GM19395 (cell line): Measurements from ENCODE around the gene CENPN.

Experiments used
- ATAC-seq: cut with Tn5 transposase; IDR thresholded peaks from one replicate; pipeline ENCODE4 v1.9.1; 2021; ENCODE audit warnings: mild to moderate bottlenecking, moderate library complexity; ENCODE audit not compliant: unreplicated experiment

The CENPN gene, protein sequence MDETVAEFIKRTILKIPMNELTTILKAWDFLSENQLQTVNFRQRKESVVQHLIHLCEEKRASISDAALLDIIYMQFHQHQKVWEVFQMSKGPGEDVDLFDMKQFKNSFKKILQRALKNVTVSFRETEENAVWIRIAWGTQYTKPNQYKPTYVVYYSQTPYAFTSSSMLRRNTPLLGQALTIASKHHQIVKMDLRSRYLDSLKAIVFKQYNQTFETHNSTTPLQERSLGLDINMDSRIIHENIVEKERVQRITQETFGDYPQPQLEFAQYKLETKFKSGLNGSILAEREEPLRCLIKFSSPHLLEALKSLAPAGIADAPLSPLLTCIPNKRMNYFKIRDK

DNA sequence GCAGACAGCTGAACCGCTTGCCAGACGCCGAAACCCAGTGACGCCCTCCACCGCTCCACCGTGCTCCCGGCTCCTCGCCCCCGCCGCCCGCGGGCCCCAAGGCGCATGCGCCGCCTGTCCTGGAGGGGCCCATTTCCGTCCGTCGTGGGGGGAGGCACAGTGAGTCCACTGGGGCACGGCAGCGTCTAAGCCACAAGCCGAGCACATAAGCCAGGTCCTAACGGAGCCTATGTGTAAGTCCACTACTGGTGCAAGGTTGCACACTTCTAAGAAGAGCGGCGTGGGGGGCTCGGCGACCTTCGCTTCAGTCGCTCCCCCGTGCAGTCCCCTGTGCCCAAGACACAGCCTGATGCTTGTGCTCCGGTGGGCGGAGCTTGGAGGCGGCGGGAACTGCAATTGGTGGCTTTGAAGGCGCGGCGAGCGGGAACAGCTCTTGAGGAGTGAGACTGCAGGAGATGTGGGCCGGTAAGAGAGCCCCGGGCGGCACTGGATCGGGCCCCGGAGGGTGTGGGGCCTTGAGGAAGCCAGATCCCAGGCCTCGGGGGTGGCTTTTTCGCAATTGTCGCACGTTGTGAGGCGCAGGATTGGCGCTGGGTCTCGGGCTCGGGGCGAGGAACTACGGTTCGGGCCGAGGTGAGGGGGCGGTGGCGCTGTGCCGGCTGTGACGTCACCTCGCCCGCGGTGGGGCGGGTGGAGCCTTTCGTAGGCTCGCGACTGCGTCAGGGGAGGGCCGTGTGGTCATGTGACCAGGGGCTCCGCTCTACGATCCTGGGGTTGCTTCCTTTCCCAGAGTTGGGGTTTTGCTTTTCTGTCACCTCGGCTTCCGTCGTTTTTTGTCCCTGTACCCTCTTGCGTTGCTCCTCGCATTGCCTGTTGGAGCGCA is at the start of gene CENPN, which contains the start of gene CMC2:
CENPN (plus strand) TSS at position 402 of the 883 bp plus-strand sequence. CDS start 4,726 bp downstream, outside the sequence.
CMC2 (minus strand) TSS at position 73 of the 883 bp plus-strand sequence. CDS start 9,491 bp downstream, outside the sequence.
- ATAC-seq: peak; percentile 90

DNA sequence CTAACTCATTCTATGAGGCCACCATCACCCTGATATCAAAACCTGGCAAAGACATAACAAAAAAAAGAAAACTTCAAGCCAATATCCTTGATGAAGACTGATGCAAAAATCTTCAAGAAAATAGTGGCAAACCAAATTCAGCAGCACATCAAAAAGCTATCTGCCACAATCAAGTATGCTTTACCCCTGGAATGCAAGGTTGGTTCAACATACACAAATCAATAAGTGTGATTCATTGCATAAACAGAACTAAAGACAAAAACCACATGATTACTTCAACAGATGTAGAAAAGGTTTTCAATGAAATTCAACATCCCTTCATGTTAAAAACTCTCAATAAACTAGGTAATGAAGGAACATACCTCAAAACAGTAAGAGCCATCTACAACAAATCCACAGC is 48.7 kb upstream of the CENPN start:
- no peak for ATAC-seq

DNA sequence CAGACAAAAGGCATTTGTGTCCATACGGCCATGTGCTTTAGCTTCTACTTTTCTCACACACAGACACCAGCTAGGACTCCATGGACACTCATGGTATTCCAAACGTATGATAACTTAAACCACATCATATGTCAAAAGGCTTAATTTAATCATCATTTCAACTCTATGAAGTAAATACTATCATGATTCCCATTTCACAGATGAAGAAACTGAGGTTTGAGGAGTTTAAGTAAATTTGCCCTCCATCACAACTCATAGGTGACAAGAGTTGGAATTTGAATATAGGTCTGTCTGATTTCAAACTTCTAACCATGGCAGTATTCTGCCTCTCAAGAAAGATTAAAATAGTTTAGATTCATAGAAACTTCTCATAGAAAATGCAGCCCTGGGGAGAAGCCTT is 44.1 kb upstream of the CENPN start:
- no peak for ATAC-seq

DNA sequence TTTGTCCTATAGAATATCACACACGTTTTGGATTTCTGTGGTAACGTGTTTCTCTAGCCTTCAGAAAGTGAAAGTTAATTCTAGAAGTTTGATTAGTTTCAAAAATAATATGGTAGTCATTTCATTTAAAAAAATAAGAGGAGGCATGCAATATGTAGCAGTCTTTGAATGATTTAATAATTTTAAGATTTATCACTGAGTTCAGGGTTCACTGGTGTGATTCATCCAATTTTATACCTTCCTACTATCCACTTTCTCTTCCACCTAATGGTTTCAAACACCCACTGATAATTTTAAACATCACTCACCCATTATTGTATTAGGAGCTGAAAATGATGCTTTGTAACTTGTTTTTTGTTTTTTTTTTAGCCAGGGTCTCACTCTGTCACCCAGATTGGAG is 42.7 kb upstream of the CENPN start:
- no peak for ATAC-seq

DNA sequence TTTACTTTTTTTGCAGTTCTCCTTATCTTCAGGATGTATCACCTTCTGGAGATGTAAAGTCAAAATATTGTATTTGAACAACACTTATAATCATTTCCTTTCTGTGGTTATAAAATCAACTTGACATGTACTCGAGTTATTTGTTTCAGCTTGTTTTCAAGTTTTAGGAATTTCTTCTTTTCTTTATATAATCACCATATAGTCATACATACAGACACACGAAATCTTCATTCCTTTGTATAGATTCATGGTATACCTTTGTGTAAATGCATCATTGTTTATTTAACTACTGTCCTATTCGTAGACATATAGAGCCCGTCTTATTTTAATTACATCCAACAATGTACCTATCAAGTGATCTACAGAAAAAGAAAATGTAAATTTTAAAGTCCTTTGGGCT is 40.4 kb upstream of the CENPN start:
- ATAC-seq: no peak

DNA sequence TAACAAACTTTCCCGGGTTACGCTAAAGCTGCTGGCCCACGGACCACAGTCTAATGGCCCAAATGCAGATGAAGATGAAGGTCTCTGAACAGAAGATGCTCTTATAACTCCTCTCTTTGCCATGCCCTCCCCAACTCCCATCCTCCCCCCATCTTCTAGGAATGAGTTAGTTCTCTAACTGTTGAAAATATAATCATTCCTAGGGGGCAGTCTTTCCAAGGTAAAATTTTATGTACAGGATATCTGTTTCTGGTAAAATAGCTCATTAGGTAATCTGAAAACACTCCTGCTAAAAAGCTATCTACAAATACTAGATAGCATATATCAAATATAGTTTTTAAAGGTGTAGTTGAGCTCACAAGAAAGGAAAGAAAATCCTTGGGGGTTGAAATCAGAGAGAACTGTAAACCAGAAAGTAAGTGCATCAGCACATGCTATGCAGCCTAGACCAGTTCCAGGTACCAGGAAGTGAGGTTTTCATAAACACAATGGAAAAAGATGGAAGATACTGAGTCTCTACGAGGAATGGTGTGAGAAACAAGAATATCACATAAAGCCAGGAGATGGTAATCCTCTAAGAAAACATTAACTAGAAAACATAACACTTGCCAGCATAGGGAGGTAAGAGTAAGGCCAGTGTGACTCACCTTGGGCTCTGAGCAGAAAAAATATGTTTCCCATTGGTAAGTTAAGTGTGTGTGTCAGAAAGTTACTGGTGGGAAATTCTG is 38.5 kb upstream of the CENPN start:
- no peak for ATAC-seq

DNA sequence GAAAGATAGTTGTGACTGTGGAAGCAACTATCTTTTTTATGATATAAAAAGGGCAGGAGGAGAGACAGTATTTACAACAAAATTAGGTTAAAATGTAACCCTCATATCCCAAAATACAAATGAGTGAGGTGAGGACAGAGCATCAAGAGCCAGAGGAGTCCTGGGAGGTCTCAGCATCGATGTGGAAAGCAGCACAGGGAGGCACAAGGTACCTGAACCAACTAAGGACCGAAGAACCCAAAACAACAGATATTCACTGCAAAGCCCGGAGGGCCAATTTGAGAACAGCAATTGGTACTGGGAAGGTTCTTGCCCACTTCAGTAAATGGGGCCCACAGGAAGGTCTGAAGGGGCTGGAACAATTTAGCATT is 37.9 kb upstream of the CENPN start:
- ATAC-seq: no peak

DNA sequence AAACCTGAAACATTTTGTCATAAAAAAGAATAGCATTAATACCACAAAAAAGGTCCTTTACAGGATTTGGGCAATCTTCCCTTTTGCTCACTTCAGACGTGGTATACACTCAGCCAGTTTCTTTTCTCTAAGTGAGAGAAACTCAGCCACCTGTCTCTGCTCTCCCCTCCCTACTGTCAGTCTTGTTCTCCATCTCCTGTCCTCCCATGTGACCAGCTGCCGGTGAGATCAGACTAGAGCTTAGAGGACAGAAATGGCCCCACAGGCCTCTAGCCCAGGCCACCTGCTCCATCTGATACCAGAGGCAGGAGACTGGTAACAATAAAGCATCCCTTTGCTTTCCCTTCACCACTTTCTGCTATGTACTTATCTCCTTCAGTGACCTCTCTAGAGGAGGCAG is 35.2 kb upstream of the CENPN start:
- peak; percentile 92 for ATAC-seq

DNA sequence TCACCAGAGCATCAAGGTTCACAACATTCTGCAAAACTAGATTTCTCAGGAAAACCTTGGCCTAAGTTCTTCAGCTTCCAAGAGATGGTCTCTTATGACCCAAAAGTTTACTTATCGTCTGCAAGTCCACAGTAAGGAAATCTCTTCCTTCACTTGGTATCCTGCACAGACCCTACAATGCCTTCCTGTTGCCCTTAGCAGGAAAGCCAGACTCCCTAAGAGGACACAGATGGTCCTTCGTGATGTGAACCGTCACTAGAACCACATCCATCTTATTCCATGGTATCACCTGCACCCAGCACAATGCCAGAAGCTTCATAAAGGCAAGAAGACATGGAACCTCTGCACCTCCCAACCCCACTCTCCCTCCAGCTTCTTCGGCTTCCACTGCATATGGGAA is 34.4 kb upstream of the CENPN start:
- no peak for ATAC-seq

DNA sequence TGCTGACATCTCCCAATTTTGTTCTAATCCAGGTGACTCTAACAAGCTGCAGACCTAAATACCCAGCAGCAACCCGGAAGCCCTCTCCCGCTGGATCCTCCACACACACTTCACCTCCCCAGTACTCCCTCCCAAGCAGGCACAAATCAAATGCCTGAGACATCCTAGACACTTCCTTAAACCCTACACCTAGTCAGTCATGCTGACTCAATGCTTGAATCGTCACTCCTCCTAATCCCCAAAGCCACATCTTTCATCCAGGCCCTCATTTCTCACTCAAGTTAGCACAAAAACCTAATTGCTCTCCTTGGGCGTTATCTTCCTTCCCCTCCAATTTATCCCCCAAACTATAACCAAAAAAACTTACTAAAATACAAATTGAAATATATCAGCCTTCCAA is 33.0 kb upstream of the CENPN start:
- no peak for ATAC-seq

DNA sequence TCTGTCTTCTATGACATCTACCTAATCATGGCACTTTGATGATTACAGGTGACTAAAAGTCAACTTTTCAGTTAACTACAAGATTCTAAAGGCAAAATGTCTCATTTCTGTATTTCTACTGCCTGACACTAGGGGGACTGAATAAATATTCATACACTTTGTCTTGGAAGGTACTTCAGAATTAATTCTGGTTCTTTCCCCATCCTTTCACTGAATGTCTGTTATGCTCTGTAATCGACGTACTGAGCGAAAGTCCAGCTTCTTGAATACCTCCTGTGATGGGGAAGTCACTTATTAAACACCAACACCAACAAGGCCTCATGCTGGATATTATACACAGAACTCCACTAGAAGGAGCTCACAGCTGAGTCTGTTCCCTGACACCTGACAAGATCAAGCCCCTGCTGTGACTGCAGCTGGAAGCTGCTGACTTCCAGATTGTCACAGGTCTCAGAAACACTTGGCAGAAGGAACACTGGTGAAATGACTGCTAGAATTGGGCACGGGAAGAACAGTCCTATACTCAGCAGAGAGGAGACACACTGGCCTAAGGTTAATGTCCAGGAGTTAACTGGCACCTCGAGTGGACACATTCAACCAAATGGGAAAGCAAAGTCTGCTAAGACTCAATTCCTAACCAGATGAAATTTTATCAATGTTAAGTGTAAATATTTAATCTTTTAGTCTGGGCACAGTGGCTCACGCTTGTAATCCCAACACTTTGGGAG is 32.2 kb upstream of the CENPN start:
- ATAC-seq: no peak

DNA sequence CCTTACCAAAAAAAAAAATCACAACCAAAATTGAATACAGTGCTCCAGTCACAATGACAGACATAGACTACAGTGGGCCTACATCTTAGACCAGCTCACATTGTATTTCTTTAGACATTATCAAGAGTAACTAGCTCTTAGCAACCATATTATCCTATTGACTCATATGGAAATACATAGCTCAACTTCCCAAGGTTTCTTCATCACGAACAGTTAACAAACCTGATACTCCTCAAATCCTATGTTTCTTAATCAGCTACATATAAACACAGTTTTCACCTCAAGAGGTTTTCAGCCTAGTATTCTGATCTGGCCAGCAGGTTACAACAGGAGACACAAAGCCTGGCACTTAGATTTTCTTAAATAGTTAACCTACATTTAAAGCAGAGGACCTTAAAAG is 30.1 kb upstream of the CENPN start:
- no peak for ATAC-seq

DNA sequence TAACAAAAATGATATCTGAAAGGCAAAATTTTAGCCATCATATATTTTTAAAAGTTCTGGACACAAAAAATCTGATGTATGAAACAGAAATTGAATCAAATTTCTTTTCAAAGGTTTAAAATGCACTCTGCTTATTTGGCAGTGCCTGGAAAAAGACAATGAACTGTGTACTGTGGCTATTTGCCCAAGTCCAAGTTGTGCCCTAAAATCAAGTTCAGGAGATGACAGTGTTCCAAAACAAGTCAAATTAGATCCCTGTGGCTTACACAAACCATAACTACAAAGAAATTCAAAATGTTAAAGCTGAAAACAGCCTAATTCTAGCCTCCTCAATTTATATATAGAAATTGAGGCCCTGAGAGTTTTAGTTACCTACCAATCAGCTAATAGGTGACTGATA is 25.9 kb upstream of the CENPN start:
- no peak for ATAC-seq

DNA sequence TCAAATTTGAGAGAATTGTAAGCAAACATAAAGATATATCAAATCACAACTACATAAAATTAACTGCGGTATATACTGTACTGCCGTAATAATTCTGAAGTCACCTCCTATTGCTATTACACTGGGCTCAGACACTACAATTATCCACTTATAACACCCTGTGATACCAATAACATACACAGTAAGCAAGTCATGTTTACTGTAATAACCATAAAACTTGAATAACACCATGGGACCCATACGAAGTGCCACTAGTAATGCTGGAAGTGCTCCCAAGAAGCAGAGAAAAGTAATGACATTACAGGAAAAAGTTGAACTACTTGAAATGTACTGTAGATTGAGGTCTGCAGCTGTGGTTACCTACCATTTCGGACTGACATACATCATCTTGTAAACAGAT is 24.4 kb upstream of the CENPN start:
- no peak for ATAC-seq

DNA sequence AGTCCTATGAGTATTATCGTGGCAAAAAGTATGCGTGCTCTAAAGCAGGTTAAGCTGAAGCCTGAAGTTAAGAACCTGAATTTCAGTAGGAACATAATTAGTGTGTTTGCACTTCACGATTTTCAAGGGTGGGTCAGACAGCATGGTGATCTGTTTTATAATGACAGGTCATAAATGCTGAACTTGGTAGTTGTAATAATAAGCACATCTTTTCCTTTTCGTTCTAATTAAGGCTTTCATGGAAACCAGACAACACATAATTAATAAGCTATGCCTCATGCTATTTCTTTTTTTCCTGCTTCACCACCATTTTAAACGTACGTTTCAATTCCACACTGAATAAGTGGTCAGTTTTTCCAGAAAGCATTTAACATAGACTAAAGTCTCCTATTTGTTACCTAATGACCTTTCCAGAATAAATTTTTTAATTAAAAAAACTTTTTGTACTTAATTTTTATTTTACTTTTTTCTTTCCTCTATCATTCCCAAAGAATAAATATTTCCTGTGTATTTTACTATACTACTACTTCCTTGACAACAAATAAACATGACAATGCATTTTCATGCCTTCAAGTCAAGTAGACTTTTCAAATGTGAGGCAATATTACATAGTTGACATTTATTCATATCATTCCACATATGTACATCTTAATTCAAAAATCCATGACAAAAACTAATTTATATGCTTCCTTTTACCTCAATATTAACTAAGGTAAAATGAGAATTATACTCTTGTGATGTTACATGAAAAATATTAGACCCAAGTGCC is 22.7 kb upstream of the CENPN start:
- no peak for ATAC-seq

DNA sequence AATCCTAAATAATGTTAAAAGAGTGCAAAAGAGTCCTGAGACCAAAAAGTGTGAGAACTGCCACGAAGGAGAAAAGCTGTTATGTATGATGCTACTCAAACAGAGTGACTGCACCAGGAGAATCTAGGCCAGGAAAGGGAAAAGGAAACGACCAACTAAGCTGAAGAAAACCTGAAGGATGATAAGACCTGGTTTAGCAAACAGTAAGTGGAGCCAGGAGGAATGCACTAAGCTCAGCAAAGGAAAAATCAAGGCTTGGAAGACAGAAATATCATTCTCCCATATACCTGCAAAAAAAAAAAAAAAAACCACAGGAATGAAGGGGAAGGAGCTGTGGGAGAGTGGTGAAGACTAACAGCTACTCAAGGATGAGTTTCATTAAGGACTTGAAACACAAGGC is 21.4 kb upstream of the CENPN start:
- no peak for ATAC-seq

DNA sequence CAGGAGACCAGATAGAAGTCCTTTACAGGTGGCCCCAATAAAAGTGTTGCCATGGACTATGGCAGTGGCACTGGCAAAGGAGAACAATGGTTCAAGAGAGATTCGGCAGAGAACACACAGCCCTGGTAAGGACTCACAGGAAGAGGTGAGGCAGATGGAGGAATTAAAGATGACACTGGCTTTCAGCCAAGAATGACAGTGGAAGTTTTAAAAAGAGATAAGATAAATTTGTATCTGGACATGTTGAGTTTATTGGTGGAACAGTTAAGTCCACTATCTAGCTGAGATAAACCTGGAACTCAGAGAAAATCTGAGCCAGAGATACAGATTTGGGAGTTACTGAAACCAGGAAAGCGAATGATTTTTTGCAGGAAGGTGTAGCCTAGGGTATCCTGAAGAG is 20.5 kb upstream of the CENPN start:
- ATAC-seq: no peak

DNA sequence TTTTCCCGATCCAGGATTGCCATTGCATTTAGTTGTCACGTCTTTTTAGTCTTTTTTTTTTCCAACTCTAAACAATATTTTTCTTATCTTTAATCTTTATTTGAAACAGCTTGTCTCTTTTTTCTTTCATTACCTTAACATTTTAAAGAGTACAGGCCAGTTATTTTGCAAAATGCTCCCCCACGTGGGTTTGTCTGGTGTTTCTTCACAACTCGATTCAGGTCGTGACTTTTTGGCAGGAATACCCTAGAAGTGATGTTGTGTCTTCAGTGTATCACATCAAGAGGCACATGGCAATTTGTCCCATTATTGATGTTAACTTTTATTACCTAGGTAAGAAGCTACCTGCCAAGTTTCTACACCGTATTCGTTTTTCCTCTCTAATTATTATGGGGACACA is 18.3 kb upstream of the CENPN start:
- ATAC-seq: no peak

DNA sequence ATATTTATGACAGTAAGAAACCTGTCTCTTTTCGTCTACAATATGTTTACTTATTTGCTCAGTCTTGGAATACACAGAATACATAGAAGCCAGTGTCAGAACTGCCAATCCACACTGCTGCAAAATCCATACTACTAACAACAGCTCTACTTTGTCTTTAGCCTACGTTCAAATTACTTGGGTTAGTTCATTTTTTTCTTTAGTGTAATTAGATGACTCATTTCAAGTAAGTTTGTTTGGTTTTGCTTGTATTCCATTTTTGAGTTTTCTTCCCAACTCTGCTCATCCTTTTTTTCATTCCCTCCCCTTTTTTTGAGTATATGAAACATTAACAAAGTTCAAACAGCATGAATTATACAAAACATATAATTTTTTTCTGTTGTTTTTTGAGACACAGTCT is 17.2 kb upstream of the CENPN start:
- ATAC-seq: no peak

DNA sequence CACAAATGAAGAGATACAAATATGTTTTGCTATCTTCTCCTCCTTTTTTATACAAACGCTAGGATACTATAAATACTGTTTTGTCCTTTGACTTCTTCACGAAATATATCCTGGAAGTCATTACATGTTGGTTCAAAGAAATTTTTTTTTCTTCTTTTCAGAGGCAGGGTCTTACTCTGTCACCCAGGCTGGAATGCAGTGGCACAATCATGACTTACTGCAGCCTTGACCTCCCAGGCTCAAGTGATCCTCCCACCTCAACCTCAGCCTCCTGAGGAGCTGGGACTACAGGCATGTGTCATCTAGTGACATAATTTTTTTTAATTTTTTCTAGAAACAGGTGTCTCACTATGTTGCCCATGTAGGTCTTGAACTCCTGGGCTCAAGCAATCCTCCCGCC is 16.4 kb upstream of the CENPN start:
- ATAC-seq: no peak
